GM18508 (cell line): ENCODE results near the gene CDH12.
"Not testable (repeated sequence)": the region's sequence is repeated elsewhere in the genome, so short reads cannot be mapped to it uniquely, and the experiment has no call there.

Source experiments
- ATAC-seq: cut with Tn5 transposase; IDR thresholded peaks from one replicate; pipeline ENCODE4 v1.9.1; 2021; ENCODE audit warnings: moderate number of reproducible peaks; ENCODE audit not compliant: insufficient read depth, unreplicated experiment

CDH12 gene

GRCh38 chr5:22590677-22591268 lies 262.4 kb downstream of the CDH12 start:
- ATAC-seq = no peak

- ATAC-seq = no peak
These were observed 275.4 kb downstream of the CDH12 start for GRCh38 chr5:22577711-22578110.

DNA sequence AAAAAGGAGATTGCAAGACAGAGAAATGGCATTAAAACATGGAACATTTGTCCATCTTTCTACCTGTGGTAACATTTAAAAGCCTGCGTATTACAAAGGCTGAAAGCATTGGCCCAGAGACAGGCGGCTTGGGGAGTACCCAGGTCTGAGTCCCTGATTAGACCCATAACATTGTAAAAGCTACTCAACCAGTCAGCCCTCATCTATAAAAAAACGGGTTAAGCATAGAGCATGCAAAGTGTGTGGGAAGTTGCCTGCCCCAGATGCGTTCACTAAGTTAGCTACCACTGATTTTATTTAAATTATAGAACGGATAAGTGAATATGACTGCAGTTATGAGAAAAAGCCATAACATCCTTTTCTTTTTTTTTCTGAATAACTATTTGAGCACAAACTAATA lies 276.1 kb downstream of the CDH12 start:
- ATAC-seq = no peak

GRCh38 chr5:22572941-22573340 lies 280.2 kb downstream of the CDH12 start:
- no peak for ATAC-seq

DNA sequence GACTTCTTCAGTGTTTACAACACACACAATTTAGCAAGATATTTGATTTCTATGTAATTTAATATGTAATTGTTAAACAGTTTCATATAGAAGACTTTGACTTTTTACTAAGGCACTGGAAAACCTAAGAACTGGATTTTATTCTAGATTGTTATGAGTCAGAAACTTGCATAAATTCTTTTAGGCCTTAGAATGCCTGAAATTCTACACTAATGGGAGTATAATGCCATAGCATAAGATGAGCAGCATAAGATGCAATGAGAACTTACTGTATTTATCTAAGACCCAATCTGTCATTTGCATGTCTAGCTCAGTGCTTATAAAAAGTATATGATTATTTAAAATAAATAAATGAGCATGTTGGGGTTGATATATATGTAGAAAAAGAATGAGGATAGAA lies 285.2 kb downstream of the CDH12 start:
- no peak for ATAC-seq

- no peak for ATAC-seq
These were observed 293.0 kb downstream of the CDH12 start for GRCh38 chr5:22560147-22560546.

DNA sequence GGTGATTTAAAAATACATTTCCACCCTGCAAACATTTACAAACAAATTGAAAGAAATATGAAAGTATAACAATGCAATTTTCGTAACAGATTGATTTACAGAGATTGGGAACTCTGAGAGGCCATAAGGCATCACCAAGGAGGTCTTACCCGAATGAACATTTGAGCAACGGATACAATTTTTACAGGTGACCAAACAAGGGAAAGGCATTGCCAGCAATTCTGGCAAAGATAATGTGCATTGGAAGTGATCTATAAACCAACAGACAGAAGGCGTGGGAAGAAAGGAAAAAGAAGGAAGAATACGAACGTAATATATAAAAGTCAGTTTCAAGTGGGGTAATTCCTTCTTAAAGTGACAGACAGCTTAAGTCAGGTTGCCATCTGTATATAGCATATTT lies 295.9 kb downstream of the CDH12 start:
- ATAC-seq = no peak

GRCh38 chr5:22554475-22554874 lies 298.7 kb downstream of the CDH12 start:
- no peak for ATAC-seq

DNA sequence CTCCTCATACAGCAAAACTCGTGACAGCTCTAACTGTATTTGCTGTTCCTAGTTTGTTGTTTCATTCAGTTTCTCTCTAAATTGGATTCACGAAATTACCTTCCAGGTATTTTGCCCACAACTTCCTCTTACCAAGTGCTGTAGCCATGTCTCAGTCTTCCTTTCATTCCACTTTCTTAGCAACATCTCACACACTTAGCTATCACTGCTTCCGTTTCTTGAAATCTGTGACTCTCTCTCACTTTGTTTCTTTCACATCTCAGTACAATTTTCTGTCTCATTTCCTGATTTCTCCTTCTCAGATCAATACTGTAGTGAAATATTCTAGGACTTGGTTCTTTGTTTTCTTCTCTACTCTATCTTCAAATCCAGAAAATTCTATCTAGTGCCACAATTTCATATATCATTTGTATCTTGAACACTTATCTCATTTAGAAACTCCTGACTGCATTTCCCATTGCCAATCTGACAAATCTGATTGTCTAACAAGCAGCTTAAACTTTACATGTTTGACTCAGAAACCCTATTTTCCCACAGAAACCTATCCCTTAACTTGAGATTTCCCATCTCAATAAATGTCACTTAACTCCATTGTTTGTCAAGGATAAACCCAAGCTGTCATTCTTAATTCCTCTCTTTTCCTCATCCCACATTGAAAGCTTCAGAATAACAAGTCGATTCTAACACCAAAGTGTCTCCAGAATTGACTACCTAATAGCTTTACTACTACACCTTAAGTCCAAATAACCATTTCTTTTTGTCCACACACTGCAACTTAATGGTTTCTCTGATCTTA lies 303.1 kb downstream of the CDH12 start:
- ATAC-seq = no peak

- ATAC-seq = no peak
These were observed 310.8 kb downstream of the CDH12 start for GRCh38 chr5:22542340-22542739.

DNA sequence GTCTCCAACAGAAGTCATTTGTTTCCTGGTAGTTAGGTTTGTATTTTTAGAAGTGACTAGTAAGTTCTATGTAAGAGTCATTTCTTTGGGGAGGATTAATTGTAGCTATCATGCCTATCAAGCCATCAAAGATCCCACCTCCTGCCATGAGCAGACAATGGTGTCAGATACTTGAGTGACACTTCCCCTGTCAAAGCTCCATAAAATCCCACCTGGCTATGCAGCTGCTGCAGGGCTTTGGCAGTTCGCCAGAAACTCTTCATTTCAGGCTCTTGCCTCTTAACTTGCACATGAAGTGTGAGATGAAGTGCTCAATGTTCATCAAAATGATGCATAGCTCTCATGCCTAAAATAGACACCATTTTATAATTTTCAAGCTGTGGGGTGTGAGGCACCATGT lies 312.1 kb downstream of the CDH12 start:
- no peak for ATAC-seq

DNA sequence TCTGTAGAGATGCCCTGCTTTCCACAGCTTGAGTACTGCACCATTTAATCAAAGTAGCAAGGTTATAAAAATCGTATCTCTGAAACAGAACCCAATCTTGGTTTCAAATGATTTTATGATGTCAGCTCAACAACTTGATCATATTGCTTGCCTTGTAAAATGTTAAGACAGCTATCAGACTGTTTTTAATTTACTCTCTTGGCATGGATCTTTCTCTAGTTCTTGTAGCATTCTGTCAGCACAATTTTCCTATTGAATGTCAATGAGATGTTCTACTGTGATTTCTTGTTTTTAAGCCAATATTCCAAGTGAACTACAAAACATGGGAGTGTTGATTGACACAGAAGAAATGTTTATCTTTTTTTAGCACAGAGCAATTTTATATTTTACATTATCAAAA lies 313.4 kb downstream of the CDH12 start:
- ATAC-seq = no peak

DNA sequence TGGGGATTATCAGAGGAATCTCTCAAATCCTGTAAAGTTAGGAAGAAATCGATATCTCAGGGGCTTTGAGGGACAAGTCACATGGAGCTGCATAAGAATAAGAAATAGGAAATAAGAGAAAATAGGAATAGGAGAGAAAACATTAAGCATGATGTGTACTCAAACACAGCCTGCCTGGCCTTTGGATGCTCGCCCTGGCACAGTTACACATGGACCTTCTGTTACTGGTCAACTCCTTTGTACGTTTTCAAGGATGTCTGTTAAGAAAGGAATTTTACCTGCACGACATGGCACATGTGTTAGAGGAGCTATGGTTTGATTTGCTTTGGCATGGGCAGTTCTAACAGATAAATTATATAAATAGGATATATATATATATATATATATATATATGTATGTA lies 321.2 kb downstream of the CDH12 start:
- ATAC-seq = no peak

GRCh38 chr5:22521521-22521920 lies 331.6 kb downstream of the CDH12 start:
- ATAC-seq = no peak

- not testable (repeated sequence) for ATAC-seq
These were observed 336.6 kb downstream of the CDH12 start for GRCh38 chr5:22516497-22516896.

GRCh38 chr5:22514231-22514630 lies 338.9 kb downstream of the CDH12 start:
- no peak for ATAC-seq

GRCh38 chr5:22505891-22506290 lies 347.3 kb downstream of the CDH12 start:
- no peak for ATAC-seq

- no peak for ATAC-seq
These were observed 348.7 kb downstream of the CDH12 start for GRCh38 chr5:22504411-22504810.

DNA sequence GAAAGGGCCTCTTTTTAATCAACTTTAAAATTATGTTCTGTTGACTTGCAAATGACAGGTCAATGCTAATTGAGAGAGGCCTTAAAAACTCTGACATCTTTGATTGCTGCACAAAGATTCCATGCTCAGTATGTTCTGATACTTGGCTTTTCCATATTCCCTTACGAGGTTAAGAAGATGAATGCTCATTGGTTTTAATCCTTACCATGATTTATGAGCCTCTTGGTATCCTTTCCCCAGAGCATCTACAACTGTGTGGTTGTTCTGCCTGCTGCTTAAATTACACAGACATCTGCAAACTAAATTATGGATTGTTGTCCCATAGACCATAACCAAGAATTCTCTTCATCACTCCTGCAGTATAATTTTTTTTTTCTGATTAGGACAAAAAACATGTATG lies 352.6 kb downstream of the CDH12 start:
- ATAC-seq = no peak

DNA sequence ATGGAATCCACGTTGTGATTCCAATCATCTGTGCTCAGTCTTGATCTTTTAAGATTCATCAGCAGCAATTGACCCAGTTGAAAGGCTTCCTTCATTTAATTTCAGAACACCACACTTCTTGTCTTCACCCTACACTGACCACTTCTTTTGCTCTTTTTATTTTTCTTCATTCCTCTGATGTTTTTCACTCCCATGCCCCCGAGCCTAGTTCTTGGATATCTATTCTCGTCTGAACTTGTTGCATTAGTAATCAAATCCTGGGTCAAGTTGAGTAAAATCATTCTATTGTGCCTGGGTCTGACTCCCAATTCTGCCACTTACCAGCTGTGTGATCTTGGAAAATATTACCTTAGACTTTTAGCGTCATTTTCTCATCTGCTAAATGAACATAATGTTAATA lies 356.5 kb downstream of the CDH12 start:
- ATAC-seq = no peak

DNA sequence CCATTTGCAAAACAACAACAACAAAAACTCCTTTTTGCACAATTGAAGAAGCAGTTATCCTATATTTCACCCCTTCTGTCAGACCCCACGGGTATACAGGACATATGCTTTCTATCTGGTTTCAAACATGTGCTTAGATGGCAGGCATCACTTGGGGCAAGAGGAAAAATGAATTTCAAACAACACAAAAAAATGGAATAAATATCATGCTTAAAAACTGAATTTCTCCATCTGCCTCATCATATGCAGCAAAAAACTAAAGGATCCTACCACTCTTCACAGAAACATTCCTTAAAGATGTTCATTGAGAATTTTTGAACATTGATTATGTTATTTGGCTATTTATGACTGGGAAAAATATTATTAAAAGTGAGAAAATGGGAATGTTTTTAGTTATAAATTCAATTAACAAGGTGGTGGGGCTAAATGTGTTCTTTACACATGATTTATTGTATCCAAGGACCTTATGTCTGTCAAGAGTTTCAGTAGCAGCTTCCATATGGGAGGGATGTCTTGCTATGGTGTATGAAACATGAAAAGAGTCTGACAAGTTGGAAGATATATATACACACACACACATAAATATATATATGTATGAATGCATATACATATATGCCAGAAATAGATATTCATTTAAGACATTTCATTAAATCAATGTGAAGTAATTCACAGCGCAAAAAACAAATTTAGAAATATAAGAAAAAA lies 358.0 kb downstream of the CDH12 start:
- no peak for ATAC-seq

- no peak for ATAC-seq
These were observed 364.7 kb downstream of the CDH12 start for GRCh38 chr5:22488427-22488826.
